NOMO-1 treated with dmso at 0.1 percent for 144 hours (cell line): ENCODE data around the gene SLX9.

Source experiments
- DNase-seq: peaks from one replicate; lab custom pipeline; 2025; ENCODE audit not compliant: unreplicated experiment; lab: John Stamatoyannopoulos, UW

SLX9 gene

GRCh38 chr21:44913425-44914175 is 26.2 kb upstream of the SLX9 start:
- no peak for DNase-seq

GRCh38 chr21:44914176-44914874 is 25.5 kb upstream of the SLX9 start:
- peak; percentile 62 for DNase-seq

GRCh38 chr21:44916965-44917364 is 22.9 kb upstream of the SLX9 start:
- DNase-seq, result no peak

GRCh38 chr21:44917446-44918106 is 22.3 kb upstream of the SLX9 start:
- DNase-seq, result no peak

- no peak for DNase-seq
These were observed 21.7 kb upstream of the SLX9 start for GRCh38 chr21:44918107-44918470.

- no peak for DNase-seq
These were observed 21.2 kb upstream of the SLX9 start for GRCh38 chr21:44918581-44919033.

- DNase-seq, result no peak
These were observed 20.5 kb upstream of the SLX9 start for GRCh38 chr21:44919111-44919912.

GRCh38 chr21:44919913-44920693 is 19.7 kb upstream of the SLX9 start:
- no peak for DNase-seq

- peak; percentile 77 for DNase-seq
These were observed 18.9 kb upstream of the SLX9 start, which contains the start of gene ITGB2 for GRCh38 chr21:44920694-44921604. TSS of gene ITGB2 (minus strand) at chr21:44920899. CDS start at chr21:44910782, 10,117 bp downstream.

GRCh38 chr21:44921928-44922327 is 17.9 kb upstream of the SLX9 start:
- no peak for DNase-seq

- DNase-seq, result peak; percentile 51
These were observed 16.2 kb upstream of the SLX9 start for GRCh38 chr21:44923480-44924084.

- peak; percentile 77 for DNase-seq
These were observed 15.0 kb upstream of the SLX9 start for GRCh38 chr21:44924606-44925377.

GRCh38 chr21:44925378-44925755 is 14.5 kb upstream of the SLX9 start:
- no peak for DNase-seq

GRCh38 chr21:44926331-44927101 is 13.3 kb upstream of the SLX9 start:
- peak; percentile 46 for DNase-seq

- no peak for DNase-seq
These were observed 12.6 kb upstream of the SLX9 start for GRCh38 chr21:44927259-44927586.

- peak; percentile 82 for DNase-seq
These were observed 12.0 kb upstream of the SLX9 start for GRCh38 chr21:44927587-44928461.
